ENCODE results near the gene CCDC102B.
"Not testable (repeated sequence)": the region's sequence is repeated elsewhere in the genome, so short reads cannot be mapped to it uniquely, and the experiment has no call there.

CCDC102B gene

GRCh38 chr18:68797871-68798270 lies at the start of gene CCDC102B:
CCDC102B (plus strand) TSS chr18:68798080; CDS start chr18:68836764, 38,684 bp downstream.
- no peak for DNase-seq (ENCODE audit: low read depth in 2 of 2)

GRCh38 chr18:68757126-68757525 lies 40.8 kb upstream of the CCDC102B start:
- DNase-seq (ENCODE audit: low read depth in 2 of 2) = no peak

- no peak for DNase-seq (ENCODE audit: low read depth in 2 of 2)
Observed at GRCh38 chr18:68759308-68759707, 38.6 kb upstream of the CCDC102B start.

- no peak for DNase-seq (ENCODE audit: low read depth in 2 of 2)
Observed at GRCh38 chr18:68763083-68763482, 34.8 kb upstream of the CCDC102B start.

GRCh38 chr18:68764016-68764415 lies 33.9 kb upstream of the CCDC102B start:
- DNase-seq (ENCODE audit: low read depth in 2 of 2) = no peak

- DNase-seq (ENCODE audit: low read depth in 2 of 2) = no peak
Observed at GRCh38 chr18:68766433-68766832, 31.4 kb upstream of the CCDC102B start.

- DNase-seq (ENCODE audit: low read depth in 2 of 2) = no peak
Observed at GRCh38 chr18:68769461-68769860, 28.4 kb upstream of the CCDC102B start.

GRCh38 chr18:68772268-68772667 lies 25.6 kb upstream of the CCDC102B start:
- no peak for DNase-seq (ENCODE audit: low read depth in 2 of 2)

- no peak for DNase-seq (ENCODE audit: low read depth in 2 of 2)
Observed at GRCh38 chr18:68778280-68778886, 19.5 kb upstream of the CCDC102B start.

GRCh38 chr18:68779169-68779568 lies 18.7 kb upstream of the CCDC102B start:
- no peak for DNase-seq (ENCODE audit: low read depth in 2 of 2)

- no peak for DNase-seq (ENCODE audit: low read depth in 2 of 2)
Observed at GRCh38 chr18:68780802-68781635, 16.9 kb upstream of the CCDC102B start.

- no peak for DNase-seq (ENCODE audit: low read depth in 2 of 2)
Observed at GRCh38 chr18:68783506-68783905, 14.4 kb upstream of the CCDC102B start.

- no peak for DNase-seq (ENCODE audit: low read depth in 2 of 2)
Observed at GRCh38 chr18:68784071-68784470, 13.8 kb upstream of the CCDC102B start.

- DNase-seq (ENCODE audit: low read depth in 2 of 2) = not testable (repeated sequence)
Observed at GRCh38 chr18:68790290-68790689, 7.6 kb upstream of the CCDC102B start.

- DNase-seq (ENCODE audit: low read depth in 2 of 2) = no peak
Observed at GRCh38 chr18:68791801-68792200, 6.1 kb upstream of the CCDC102B start.

- no peak for DNase-seq (ENCODE audit: low read depth in 2 of 2)
Observed at GRCh38 chr18:68793951-68794350, 3.9 kb upstream of the CCDC102B start.

GRCh38 chr18:68796936-68797690 lies 767 bp upstream of the CCDC102B start:
- DNase-seq (ENCODE audit: low read depth in 2 of 2) = no peak

- DNase-seq (ENCODE audit: low read depth in 2 of 2) = no peak
Observed at GRCh38 chr18:68800075-68800474, 2.2 kb downstream of the CCDC102B start.

- no peak for DNase-seq (ENCODE audit: low read depth in 2 of 2)
Observed at GRCh38 chr18:68803356-68803755, 5.5 kb downstream of the CCDC102B start.

GRCh38 chr18:68817584-68817983 lies 19.7 kb downstream of the CCDC102B start:
- DNase-seq (ENCODE audit: low read depth in 2 of 2) = no peak

GRCh38 chr18:68818584-68818983 lies 20.7 kb downstream of the CCDC102B start:
- no peak for DNase-seq (ENCODE audit: low read depth in 2 of 2)

- DNase-seq (ENCODE audit: low read depth in 2 of 2) = no peak
Observed at GRCh38 chr18:68822926-68823325, 25.0 kb downstream of the CCDC102B start.

- no peak for DNase-seq (ENCODE audit: low read depth in 2 of 2)
Observed at GRCh38 chr18:68826121-68826520, 28.2 kb downstream of the CCDC102B start.

Data from stimulated activated CD4-positive, alpha-beta T cell treated with anti-CD3 and anti-CD28 coated beads, Interleukin-1b, Interleukin-23, amount 100 ng/mL, for 1 hour (primary cell).